Panc1 (cell line): Measurements from ENCODE around the gene CDK5RAP3. TPM values are rescaled to one million over a fixed set of nuclear protein-coding genes. Genes with fewer than 3 reads are reported as not detected.
A peak's percentile ranks its signal among the peaks of the same experiment; 100 is the strongest.

Source experiments
- ATAC-seq: fragments of 200-7000 bp; cut with Tn5 transposase; 2 replicates; pipeline ENCODE4 v1.9.1; 2020; ENCODE audit warnings: mild to moderate bottlenecking, moderate library complexity
- BruUV-seq: library from RNA; stranded (reverse); fragments of 400-500 nt; replicated peaks from 2 replicates; lab custom pipeline; 2021; lab: Mats Ljungman, UMichigan
- CTCF ChIA-PET: fragments of 300-600 bp; sonication (Branson Sonifier 250); formaldehyde crosslinking; loops from one replicate; lab custom pipeline; 2022; ENCODE audit warnings: antibody characterized with exemption; lab: Charles Lee
- POLR2A ChIA-PET: fragments of 300-600 bp; sonication (Branson Sonifier 250); formaldehyde crosslinking; loops from one replicate; lab custom pipeline; 2022; ENCODE audit warnings: antibody characterized with exemption; lab: Charles Lee
- DNase-seq: peaks from one replicate; pipeline ENCODE4 v3.0.0-alpha.2; 2010; ENCODE audit warnings: low read depth, low spot score
- H3K27ac ChIP-seq: 2 replicates; pipeline ENCODE4 v1.5.1; 2011; ENCODE audit warnings: mild to moderate bottlenecking, low read length, inconsistent platforms
- H3K27me3 ChIP-seq: fragments of 200-500 bp; sonication (Bioruptor generic); 2 replicates; pipeline ENCODE4 v1.6.0; 2014; ENCODE audit warnings: low read length, inconsistent platforms; ENCODE audit not compliant: control insufficient read depth, insufficient read depth
- H3K36me3 ChIP-seq: fragments of 200-500 bp; sonication (Bioruptor generic); 2 replicates; pipeline ENCODE4 v1.5.1; 2014; ENCODE audit warnings: inconsistent platforms, mild to moderate bottlenecking, low read length, moderate library complexity; ENCODE audit not compliant: control insufficient read depth, insufficient read depth
- H3K4me1 ChIP-seq: 2 replicates; pipeline ENCODE4 v1.5.1; 2011; ENCODE audit warnings: inconsistent platforms, mild to moderate bottlenecking, low read length, moderate library complexity; ENCODE audit not compliant: control insufficient read depth, insufficient read depth
- H3K4me3 ChIP-seq, 2 experiments: 2 replicates each; pipeline ENCODE4 v1.5.1; 2011 to 2012; ENCODE audit warnings: low read depth in 2 of 2, low read length in 2 of 2, mild to moderate bottlenecking in 2 of 2, inconsistent platforms in 1 of 2, moderate library complexity in 1 of 2
- H3K9me3 ChIP-seq: fragments of 200-500 bp; sonication (Bioruptor generic); 2 replicates; pipeline ENCODE4 v1.5.1; 2014; ENCODE audit warnings: low read depth, mild to moderate bottlenecking, inconsistent platforms, low read length, moderate library complexity; ENCODE audit not compliant: control insufficient read depth, insufficient read depth
- POLR2AphosphoS5 ChIP-seq: IDR thresholded peaks from 2 replicates; pipeline ENCODE4 v1.6.1; 2012; ENCODE audit warnings: mild to moderate bottlenecking, low read depth, low read length, moderate library complexity
- REST ChIP-seq, 2 experiments: IDR thresholded peaks; 2 replicates each; pipeline ENCODE4 v1.6.1; 2011 to 2012; ENCODE audit warnings: low read depth in 2 of 2, control low read depth in 1 of 2, low read length in 1 of 2, mild to moderate bottlenecking in 1 of 2, moderate library complexity in 1 of 2; ENCODE audit not compliant: insufficient read depth in 1 of 2
- SIN3A ChIP-seq: IDR thresholded peaks from 2 replicates; pipeline ENCODE4 v1.6.1; 2012; ENCODE audit warnings: low read depth, mild to moderate bottlenecking, low read length, moderate library complexity, borderline replicate concordance; ENCODE audit not compliant: insufficient read depth
- TCF7L2 ChIP-seq: IDR thresholded peaks from 2 replicates; pipeline ENCODE4 v1.6.1; 2011; ENCODE audit warnings: mild to moderate bottlenecking, low read depth, low read length, inconsistent platforms
- in situ Hi-C: cut with HindIII; loops from 2 replicates; pipeline ENCODE4 v1.10.0; 2016; ENCODE audit warnings: low sequenced_read_pairs, low pct_unique_long_range_greater_than_20kb
- intact Hi-C: fragments of 100-400 bp; cut with micrococcal nuclease; formaldehyde crosslinking; loops from one replicate; pipeline ENCODE4 v1.10.0; 2022; ENCODE audit not compliant: unreplicated experiment
- total RNA-seq: library from RNA; stranded (reverse); gene quantifications from one replicate; pipeline ENCODE4 v1.2.1, GENCODE V29; 2021; ENCODE audit not compliant: unreplicated experiment
- TF ChIP-seq, protein P1 (sequence below): fragments of 450-650 bp; IDR thresholded peaks from 2 replicates; pipeline ENCODE4 v1.5.1; 2017; ENCODE audit warnings: mild to moderate bottlenecking

CDK5RAP3 gene
- total RNA-seq, 1 experiment from 2014 or later: 193 TPM

- no TSS peak for BruUV-seq
Observed at GRCh38 chr17:47998044-47998443, 27.1 kb downstream of the CDK5RAP3 start.

GRCh38 chr17:47999582-47999981, 28.7 kb downstream of the CDK5RAP3 start:
- Histone ChIP-seq H3K4me3 (no peak overlapping the region), H3K27ac (no peak overlapping the region), H3K9me3 (no peaks in the 10 kb centered on the region), H3K36me3 (no peaks in the 10 kb centered on the region), H3K27me3 (no peaks in the 10 kb centered on the region), H3K4me1 (peaks cover 26% of the 10 kb centered on the region)
- in situ Hi-C loops: no loop called here
- BruUV-seq: no TSS peak
- POLR2A ChIA-PET: no interaction called here
- TF ChIP-seq, protein P1, sequence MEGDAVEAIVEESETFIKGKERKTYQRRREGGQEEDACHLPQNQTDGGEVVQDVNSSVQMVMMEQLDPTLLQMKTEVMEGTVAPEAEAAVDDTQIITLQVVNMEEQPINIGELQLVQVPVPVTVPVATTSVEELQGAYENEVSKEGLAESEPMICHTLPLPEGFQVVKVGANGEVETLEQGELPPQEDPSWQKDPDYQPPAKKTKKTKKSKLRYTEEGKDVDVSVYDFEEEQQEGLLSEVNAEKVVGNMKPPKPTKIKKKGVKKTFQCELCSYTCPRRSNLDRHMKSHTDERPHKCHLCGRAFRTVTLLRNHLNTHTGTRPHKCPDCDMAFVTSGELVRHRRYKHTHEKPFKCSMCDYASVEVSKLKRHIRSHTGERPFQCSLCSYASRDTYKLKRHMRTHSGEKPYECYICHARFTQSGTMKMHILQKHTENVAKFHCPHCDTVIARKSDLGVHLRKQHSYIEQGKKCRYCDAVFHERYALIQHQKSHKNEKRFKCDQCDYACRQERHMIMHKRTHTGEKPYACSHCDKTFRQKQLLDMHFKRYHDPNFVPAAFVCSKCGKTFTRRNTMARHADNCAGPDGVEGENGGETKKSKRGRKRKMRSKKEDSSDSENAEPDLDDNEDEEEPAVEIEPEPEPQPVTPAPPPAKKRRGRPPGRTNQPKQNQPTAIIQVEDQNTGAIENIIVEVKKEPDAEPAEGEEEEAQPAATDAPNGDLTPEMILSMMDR: no peak
- TF ChIP-seq POLR2AphosphoS5 (no peak), TCF7L2 (no peak), REST (IDR thresholded peaks at IDR 0.05; ENCODE audit: insufficient read depth in 1 of 2, low read depth in 2 of 2, low read length in 1 of 2) (no peak), SIN3A (no peak)
- CTCF ChIA-PET: no interaction called here
- peak; percentile 58; the same call in 1 of the 2 replicates for ATAC-seq
- DNase-seq: no peak
- intact Hi-C loops: no loop called here

More at GRCh38 chr17:47998044-47998443, 27.1 kb downstream of the CDK5RAP3 start:
- ATAC-seq (no peak), DNase-seq (no peak)
- ChIA-PET CTCF (interaction anchor here (0.7 kb wide), 1 partner anchor 27 kb away, joined by 9 read pairs; no protein-coding TSS in a partner anchor), POLR2A (no interaction called here)
- H3K27me3 ChIP-seq: no peaks in the 10 kb centered on the region
- TF ChIP-seq, protein P1: no peak
- no peak for TF ChIP-seq REST (IDR thresholded peaks at IDR 0.05; ENCODE audit: insufficient read depth in 1 of 2, low read depth in 2 of 2, low read length in 1 of 2)
- TF ChIP-seq SIN3A: no peak
- TF ChIP-seq TCF7L2: no peak
- no peak for TF ChIP-seq POLR2AphosphoS5
- H3K4me3 ChIP-seq: no peak overlapping the region
- in situ Hi-C loops (no loop called here), intact Hi-C loops (no loop called here)
- H3K9me3 ChIP-seq: no peaks in the 10 kb centered on the region
- H3K4me1 ChIP-seq: peaks cover 16% of the 10 kb centered on the region
- no peaks in the 10 kb centered on the region for H3K36me3 ChIP-seq
- H3K27ac ChIP-seq: no peak overlapping the region
